ENCODE data around the gene KXD1.
"Not testable (repeated sequence)": the region's sequence is repeated elsewhere in the genome, so short reads cannot be mapped to it uniquely, and the experiment has no call there.

KXD1 gene

DNA sequence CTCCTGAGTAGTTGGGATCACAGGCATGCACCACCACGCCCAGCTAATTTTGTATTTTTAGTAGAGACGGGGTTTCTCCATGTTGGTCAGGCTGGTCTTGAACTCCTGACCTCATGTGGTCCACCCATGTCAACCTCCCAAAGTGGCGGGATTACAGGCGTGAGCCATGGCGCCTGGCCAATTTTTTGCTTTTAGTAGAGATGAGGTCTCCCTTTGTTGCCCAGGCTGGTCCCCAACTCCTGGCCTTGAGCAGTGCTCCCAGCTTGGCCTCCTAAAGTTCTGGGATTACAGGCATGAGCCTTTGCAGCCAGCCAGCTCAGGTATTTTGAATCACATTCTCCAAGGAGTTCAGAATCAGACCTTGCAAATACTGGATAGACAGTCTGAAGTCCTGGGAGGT, 35.1 kb downstream of the KXD1 start:
- peaks cover 32% of the 10 kb centered on the region for H3K4me1 Mint-ChIP-seq
- CTCF ChIA-PET = interaction anchor here (0.9 to 2.1 kb wide), 5 partner anchors 48 to 256 kb away, joined by 3 to 10 read pairs (median 4); partner anchors contain the start of gene ELL

DNA sequence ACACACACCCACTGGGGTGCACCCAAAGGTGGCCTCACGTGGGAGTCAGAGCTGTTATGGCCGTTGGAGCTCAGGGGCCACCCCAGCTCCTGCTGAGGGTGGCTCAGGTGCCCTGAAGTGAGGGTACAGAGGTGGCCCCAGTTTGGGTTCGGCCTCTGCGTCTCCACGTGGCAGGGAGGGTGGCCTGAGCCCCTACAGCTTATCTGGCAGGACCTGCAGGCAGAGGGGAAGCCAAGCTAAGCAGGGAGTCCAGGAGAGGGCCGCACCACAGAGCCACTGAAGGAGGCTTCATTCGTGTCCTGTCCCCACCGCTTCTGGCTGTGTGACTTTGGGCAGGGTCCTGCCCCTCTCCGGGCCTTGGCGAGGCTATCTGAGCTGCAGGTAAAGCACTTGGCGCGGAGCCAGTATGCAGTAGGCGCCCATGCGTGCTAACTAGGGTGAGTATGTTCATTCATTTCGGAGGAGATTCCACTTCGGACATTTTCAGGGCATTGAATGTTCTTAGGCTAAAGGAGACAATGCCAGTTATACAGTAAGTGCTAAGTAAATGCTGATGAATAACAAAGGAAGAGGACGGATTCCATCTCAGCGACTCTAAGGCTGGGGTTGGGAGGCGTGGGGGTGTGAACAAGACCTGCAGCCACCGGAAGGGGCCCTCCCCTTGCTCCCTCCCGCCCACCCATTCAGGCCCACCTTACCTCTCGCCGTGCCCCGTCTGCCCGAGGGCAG, 35.9 kb downstream of the KXD1 start:
- CTCF ChIA-PET = interaction anchor here (0.6 to 2.1 kb wide), 9 partner anchors 11 to 255 kb away, joined by 3 to 10 read pairs (median 3); partner anchors contain the start of gene ELL
- Mint-ChIP-seq H3K27ac (no peak overlapping the region), H3K36me3 (peaks cover 15% of the 10 kb centered on the region)

More for the DNA sequence above, 35.1 kb downstream of the KXD1 start:
- H3K27ac Mint-ChIP-seq, DNase-seq, H3K4me3 Mint-ChIP-seq, H3K9me3 Mint-ChIP-seq: not testable (repeated sequence)
- Mint-ChIP-seq H3K27me3 (peaks cover 36% of the 10 kb centered on the region), H3K36me3 (peaks cover 15% of the 10 kb centered on the region)

GRCh38 chr19:18594096-18594823, 36.6 kb downstream of the KXD1 start:
- no peaks in the 10 kb centered on the region for H3K9me3 Mint-ChIP-seq
- H3K27me3 Mint-ChIP-seq = peaks cover 52% of the 10 kb centered on the region
- H3K36me3 Mint-ChIP-seq = peaks cover 15% of the 10 kb centered on the region
- CTCF ChIA-PET = interaction anchor here (0.6 to 2.1 kb wide), 9 partner anchors 11 to 143 kb away, joined by 3 to 10 read pairs (median 3); partner anchors contain the start of gene ELL
- H3K27ac Mint-ChIP-seq = no peak overlapping the region
- peak; percentile 81 for DNase-seq
- peaks cover 25% of the 10 kb centered on the region for H3K4me1 Mint-ChIP-seq
- H3K4me3 Mint-ChIP-seq = peak overlapping the region; percentile 37

More for the DNA sequence above, 35.9 kb downstream of the KXD1 start:
- Mint-ChIP-seq H3K27me3 (peaks cover 44% of the 10 kb centered on the region), H3K9me3 (no peaks in the 10 kb centered on the region), H3K4me3 (no peak overlapping the region), H3K4me1 (peaks cover 25% of the 10 kb centered on the region)
- DNase-seq = no peak

- Mint-ChIP-seq H3K36me3 (peaks cover 11% of the 10 kb centered on the region), H3K27ac (no peak overlapping the region), H3K27me3 (peaks cover 58% of the 10 kb centered on the region), H3K4me3 (peak overlapping the region; percentile 37), H3K9me3 (no peaks in the 10 kb centered on the region), H3K4me1 (peaks cover 20% of the 10 kb centered on the region)
- CTCF ChIA-PET = interaction anchor here (1.1 kb wide), 3 partner anchors 17 to 99 kb away, joined by 3 read pairs; no protein-coding TSS in a partner anchor
- DNase-seq = no peak
Measured at GRCh38 chr19:18594824-18595373, 37.2 kb downstream of the KXD1 start.

GRCh38 chr19:18595475-18595874, 37.8 kb downstream of the KXD1 start:
- Mint-ChIP-seq H3K9me3 (no peaks in the 10 kb centered on the region), H3K27ac (no peak overlapping the region), H3K4me3 (no peak overlapping the region), H3K36me3 (peaks cover 10% of the 10 kb centered on the region), H3K27me3 (peaks cover 61% of the 10 kb centered on the region), H3K4me1 (peaks cover 17% of the 10 kb centered on the region)
- DNase-seq = no peak
- CTCF ChIA-PET = interaction anchor here (1.1 kb wide), 3 partner anchors 16 to 99 kb away, joined by 3 read pairs; no protein-coding TSS in a partner anchor

DNA sequence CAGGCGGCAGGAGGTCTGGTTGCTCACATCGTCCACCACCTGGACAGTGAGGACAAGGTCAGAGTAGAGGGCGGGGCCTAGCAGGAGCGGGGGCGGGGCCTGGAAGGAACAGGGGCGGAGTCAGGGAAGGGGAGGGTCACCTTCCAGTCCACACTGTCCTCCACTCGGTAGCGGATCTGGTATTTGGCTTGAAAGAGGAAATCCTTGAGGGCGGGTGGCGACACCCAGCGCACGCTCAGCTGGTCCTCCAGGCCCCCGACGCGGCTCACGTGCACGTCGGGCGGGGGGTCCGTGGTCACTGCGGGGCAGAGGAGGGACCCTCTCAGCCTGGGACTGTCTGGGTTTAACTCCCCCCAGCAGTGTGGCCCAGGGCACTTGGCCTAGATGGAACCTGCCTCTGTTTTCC, 39.1 kb downstream of the KXD1 start:
- peaks cover 10% of the 10 kb centered on the region for H3K4me1 Mint-ChIP-seq
- no peak overlapping the region for H3K27ac Mint-ChIP-seq

DNA sequence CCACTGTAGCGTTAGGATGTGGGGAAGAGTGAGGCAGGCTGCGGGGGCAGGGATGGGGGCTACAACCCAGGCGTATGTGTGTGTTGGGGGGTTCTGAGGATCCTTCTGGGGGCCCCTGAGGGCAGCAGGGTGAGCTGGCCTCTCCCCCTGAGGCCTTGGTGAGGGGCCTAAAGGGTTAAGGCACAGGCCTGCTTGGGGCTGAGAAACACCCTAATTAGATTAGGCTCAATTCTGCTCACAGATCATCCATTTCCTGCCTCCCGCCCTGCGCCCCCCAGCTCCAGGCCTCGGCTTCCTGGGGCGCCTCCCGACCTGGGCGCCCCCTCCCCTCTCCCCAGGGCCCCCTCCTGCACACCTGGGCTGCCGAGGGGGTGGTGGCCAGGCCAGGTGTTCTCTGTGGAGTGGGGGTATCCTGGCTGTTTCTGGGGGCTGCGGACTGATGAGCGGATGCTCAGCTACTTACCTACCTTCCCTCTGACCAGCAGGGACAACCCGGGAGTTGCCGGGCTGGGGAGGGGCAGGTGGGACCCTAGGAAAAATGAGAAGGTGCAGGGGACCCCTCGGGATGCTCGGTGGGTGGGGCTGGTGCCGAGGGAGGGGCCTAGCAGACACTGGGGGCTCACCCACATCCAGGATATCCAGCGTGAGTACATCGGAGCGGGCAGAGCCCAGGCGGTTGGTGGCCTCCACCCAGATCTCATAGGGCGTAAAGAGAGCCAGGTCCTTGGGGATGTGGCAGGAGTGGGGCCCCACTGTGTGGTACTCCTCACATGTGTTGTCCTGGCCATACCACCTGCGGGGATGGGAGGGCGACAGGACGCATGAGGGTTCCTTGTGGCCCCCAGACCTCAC, 40.4 kb downstream of the KXD1 start:
- peaks cover 10% of the 10 kb centered on the region for H3K4me1 Mint-ChIP-seq
- H3K4me3 Mint-ChIP-seq = no peak overlapping the region
- H3K27ac Mint-ChIP-seq = no peak overlapping the region
- CTCF ChIA-PET = no interaction called here
- DNase-seq = no peak
- H3K27me3 Mint-ChIP-seq = peaks cover 80% of the 10 kb centered on the region
- peaks cover under 1% of the 10 kb centered on the region for H3K36me3 Mint-ChIP-seq
- no peaks in the 10 kb centered on the region for H3K9me3 Mint-ChIP-seq

More for the DNA sequence above, 39.1 kb downstream of the KXD1 start:
- CTCF ChIA-PET = no interaction called here
- no peak for DNase-seq
- Mint-ChIP-seq H3K9me3 (no peaks in the 10 kb centered on the region), H3K4me3 (no peak overlapping the region), H3K27me3 (peaks cover 68% of the 10 kb centered on the region), H3K36me3 (peaks cover 2% of the 10 kb centered on the region)

DNA sequence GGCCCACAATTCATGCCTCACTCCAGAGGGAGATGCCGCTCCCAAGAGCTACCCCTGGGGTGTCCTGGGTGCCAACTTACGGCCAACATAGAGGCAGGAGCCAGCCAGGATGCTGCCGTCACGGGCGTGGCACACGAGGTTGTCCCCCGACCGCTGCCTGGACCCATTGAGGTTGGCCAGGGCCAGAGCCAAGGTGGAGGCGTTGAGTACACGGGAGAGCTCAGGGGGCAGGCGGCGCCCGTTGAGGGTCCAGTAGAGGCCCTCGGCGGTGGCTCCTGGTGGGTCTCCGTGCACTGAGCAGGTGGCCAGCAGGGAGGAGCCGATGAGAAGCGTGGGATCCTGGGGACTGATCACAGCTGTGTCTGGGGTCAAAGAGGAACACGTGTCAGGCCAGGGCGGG, 41.8 kb downstream of the KXD1 start:
- Mint-ChIP-seq H3K9me3 (no peaks in the 10 kb centered on the region), H3K4me1 (peaks cover 6% of the 10 kb centered on the region), H3K4me3 (no peak overlapping the region), H3K36me3 (no peaks in the 10 kb centered on the region), H3K27ac (no peak overlapping the region), H3K27me3 (peaks cover 84% of the 10 kb centered on the region)
- DNase-seq = no peak
- CTCF ChIA-PET = no interaction called here

DNA sequence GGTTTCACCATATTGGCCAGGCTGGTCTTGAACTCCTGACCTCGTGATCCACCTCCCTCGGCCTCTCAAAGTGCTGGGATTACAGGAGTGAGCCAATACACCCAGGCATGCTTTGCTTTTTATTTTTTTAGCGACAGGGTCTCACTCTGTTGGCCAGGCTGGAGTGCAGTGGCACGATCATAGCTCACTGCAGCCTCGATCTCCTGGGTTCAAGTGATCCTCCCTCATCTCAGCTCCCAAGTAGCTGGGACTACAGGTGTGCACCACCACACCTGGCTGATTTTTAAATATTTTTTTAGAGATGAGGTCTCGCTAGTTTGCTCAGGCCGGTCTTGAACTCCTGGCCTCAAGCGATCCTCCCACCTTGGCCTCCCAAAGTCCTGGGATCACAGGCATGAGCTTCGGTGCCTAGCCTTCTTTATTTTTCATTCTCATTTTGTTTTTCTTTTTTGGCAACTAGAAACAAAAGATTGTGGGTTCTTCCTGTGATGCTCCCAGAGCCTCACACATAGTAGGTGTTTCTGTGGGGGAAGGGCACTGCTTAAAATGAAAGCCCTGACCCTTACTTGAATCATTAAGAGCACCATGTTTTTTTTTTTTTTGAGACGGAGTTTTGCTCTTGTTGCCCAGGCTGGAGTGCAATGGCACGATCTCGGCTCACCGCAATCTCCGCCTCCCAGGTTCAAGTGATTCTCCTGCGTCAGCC, 43.2 kb downstream of the KXD1 start:
- H3K4me1 Mint-ChIP-seq, H3K9me3 Mint-ChIP-seq, CTCF ChIA-PET, H3K36me3 Mint-ChIP-seq, DNase-seq, H3K27ac Mint-ChIP-seq, H3K4me3 Mint-ChIP-seq: not testable (repeated sequence)
- H3K27me3 Mint-ChIP-seq = peaks cover 85% of the 10 kb centered on the region

DNA sequence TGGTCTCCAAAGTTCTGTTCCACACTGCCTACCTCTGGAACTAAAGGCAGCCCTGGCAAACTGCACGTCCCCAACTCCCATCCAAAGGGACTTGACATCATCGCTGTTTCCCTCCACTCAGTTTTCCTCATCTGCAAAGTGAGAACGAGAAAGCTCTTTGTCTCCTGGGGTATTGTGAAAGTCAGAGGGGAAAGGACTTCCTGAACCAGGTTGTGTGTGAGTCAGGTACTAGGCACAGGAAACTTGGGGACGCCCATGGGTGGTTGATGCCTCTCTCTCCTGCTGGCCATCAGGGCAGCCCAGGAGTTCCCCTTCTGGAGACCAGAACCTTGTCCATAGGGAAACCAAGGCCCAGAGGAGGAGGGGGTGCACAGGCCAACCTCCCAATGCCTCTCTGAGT, 44.2 kb downstream of the KXD1 start:
- DNase-seq = no peak
- H3K4me3 Mint-ChIP-seq = no peak overlapping the region
- no peak overlapping the region for H3K27ac Mint-ChIP-seq
- no peaks in the 10 kb centered on the region for H3K36me3 Mint-ChIP-seq
- CTCF ChIA-PET = no interaction called here
- H3K4me1 Mint-ChIP-seq = peaks cover 4% of the 10 kb centered on the region
- H3K27me3 Mint-ChIP-seq = peaks cover 78% of the 10 kb centered on the region
- no peaks in the 10 kb centered on the region for H3K9me3 Mint-ChIP-seq

DNA sequence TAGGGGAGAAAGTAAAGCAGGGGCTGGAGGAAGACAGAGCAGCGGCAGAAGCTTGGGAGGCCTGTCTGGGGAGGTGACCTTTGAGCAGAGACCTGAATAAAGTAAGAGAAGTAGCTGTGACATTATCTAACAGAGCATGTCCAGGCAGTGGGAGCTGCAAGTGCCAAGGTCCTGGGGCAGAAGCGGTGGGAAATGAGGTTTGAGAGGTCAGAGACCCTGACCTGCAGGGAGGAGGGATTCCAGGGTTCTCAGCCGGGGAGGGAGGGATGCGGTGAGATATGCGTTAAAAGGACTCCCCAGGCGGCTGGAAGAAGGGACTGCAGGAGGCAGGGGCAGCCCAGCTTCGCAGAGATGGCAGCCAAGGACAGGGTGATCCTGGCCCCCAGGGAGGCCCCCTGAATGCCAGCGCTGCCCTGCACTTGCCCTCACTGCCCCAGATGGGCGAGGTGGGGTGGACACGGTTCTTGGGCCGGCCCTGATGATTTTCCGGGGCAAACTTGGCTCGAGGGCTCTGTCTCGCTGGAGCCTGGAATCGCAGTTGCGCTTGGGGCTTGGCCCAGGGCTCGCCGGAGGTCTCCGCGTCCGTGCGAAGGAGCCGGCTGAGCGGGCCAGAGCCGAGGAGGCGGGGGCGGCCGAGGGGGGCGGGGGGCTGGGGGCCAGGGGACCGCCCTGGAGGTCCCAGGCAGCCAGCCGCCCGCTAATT, 45.7 kb downstream of the KXD1 start:
- peak; percentile 32 for DNase-seq
- H3K27me3 Mint-ChIP-seq = peaks cover 83% of the 10 kb centered on the region
- H3K36me3 Mint-ChIP-seq = no peaks in the 10 kb centered on the region
- no peak overlapping the region for H3K4me3 Mint-ChIP-seq
- CTCF ChIA-PET = interaction anchor here (1.0 to 2.0 kb wide), 2 partner anchors 59 to 134 kb away, joined by 3 to 5 read pairs; no protein-coding TSS in a partner anchor
- no peaks in the 10 kb centered on the region for H3K9me3 Mint-ChIP-seq
- H3K4me1 Mint-ChIP-seq = peaks cover 4% of the 10 kb centered on the region
- H3K27ac Mint-ChIP-seq = peak overlapping the region; percentile 53

GRCh38 chr19:18603958-18604819, 46.5 kb downstream of the KXD1 start:
- CTCF ChIA-PET = interaction anchor here (1.0 to 2.0 kb wide), 3 partner anchors 10 to 134 kb away, joined by 3 to 5 read pairs (median 3); no protein-coding TSS in a partner anchor
- Mint-ChIP-seq H3K27ac (no peak overlapping the region), H3K4me1 (peaks cover 4% of the 10 kb centered on the region), H3K27me3 (peaks cover 83% of the 10 kb centered on the region), H3K4me3 (no peak overlapping the region), H3K36me3 (no peaks in the 10 kb centered on the region), H3K9me3 (no peaks in the 10 kb centered on the region)
- no peak for DNase-seq
